Lung (tissue), 12 donors: ENCODE data around the gene PCDH8. TPM values are rescaled to one million over a fixed set of nuclear protein-coding genes. Genes with fewer than 3 reads are reported as not detected.

Experiments used
- ATAC-seq: fragments of 200-7000 bp; cut with Tn5 transposase; one replicate; pipeline ENCODE4 v1.9.1; 2020; ENCODE audit warnings: moderate number of reproducible peaks; ENCODE audit not compliant: insufficient read depth, low FRiP score
- DNase-seq, 3 donors: peaks; one replicate each; pipeline ENCODE4 v3.0.0-alpha.2; 2013 to 2017
- H3K27ac ChIP-seq, 2 donors: one replicate each; pipeline ENCODE4 v1.5.1; 2013; ENCODE audit warnings: mild to moderate bottlenecking in 2 of 2, moderate library complexity in 2 of 2, control low read depth in 1 of 2, inconsistent platforms in 1 of 2, low read depth in 1 of 2, low read length in 1 of 2
- H3K27me3 ChIP-seq, 3 donors: one replicate each; pipeline ENCODE4 v1.5.1; 2013; ENCODE audit warnings: low read length in 2 of 3; ENCODE audit not compliant: control insufficient read depth in 3 of 3, insufficient read depth in 3 of 3
- H3K36me3 ChIP-seq, 4 donors: one replicate each; pipeline ENCODE4 v1.5.1; 2013; ENCODE audit warnings: low read length in 4 of 4, mild to moderate bottlenecking in 1 of 4, moderate library complexity in 1 of 4; ENCODE audit not compliant: control insufficient read depth in 4 of 4, insufficient read depth in 4 of 4
- H3K4me1 ChIP-seq, 5 donors: one replicate each; pipeline ENCODE4 v1.5.1; 2013; ENCODE audit warnings: low read length in 5 of 5, mild to moderate bottlenecking in 2 of 5, moderate library complexity in 1 of 5; ENCODE audit not compliant: control insufficient read depth in 5 of 5, insufficient read depth in 5 of 5
- H3K4me3 ChIP-seq: one replicate; pipeline ENCODE4 v1.5.1; 2013; ENCODE audit warnings: mild to moderate bottlenecking, control low read depth, moderate library complexity
- H3K9ac ChIP-seq, 2 donors: one replicate each; pipeline ENCODE4 v1.5.1; 2013; ENCODE audit warnings: low read length in 2 of 2, control low read depth in 1 of 2; ENCODE audit not compliant: insufficient read depth in 1 of 2
- H3K9me3 ChIP-seq, 4 donors: one replicate each; pipeline ENCODE4 v1.5.1; 2013; ENCODE audit warnings: low read length in 3 of 4, mild to moderate bottlenecking in 1 of 4, moderate library complexity in 1 of 4; ENCODE audit not compliant: control insufficient read depth in 4 of 4, insufficient read depth in 3 of 4
- WGBS, 2 donors: extraction: QIAGEN DNeasy Blood & Tissue Kit; methylation state at CpG; one replicate each; pipeline ENCODE4 v1.1.7; 2013; 5-methylcytosine and 5-hydroxymethylcytosine counted together
- polyA plus RNA-seq, 2 donors: library from polyadenylated mRNA; stranded (reverse); fragments of 200-250 nt; gene quantifications; one replicate each; pipeline ENCODE4 v1.2.1, GENCODE V29; 2013
- total RNA-seq, 2 donors: library from RNA; depleted of rRNA in 1 of 2; stranded (reverse); fragments of >200 nt in 1 of 2; gene quantifications; one replicate each; pipeline ENCODE4 v1.2.1, GENCODE V29; 2014 to 2021
- TF ChIP-seq, protein P1 (sequence below): IDR thresholded peaks from 2 replicates; pipeline ENCODE4 v1.5.1; 2012; ENCODE audit warnings: mild to moderate bottlenecking; ENCODE audit errors: control extremely low read depth, extremely low read depth
- donor health status: control.
- donor health status: control.
- donor health status: Bipolar disorder and iron deficiency.
- donor health status: healthy.
- donor health status: DM: yes; HTN: yes; CAD: no.

Gene PCDH8
- total and polyA plus RNA-seq, 4 donors = 0.06 to 0.28 TPM; not detected in 2

DNA sequence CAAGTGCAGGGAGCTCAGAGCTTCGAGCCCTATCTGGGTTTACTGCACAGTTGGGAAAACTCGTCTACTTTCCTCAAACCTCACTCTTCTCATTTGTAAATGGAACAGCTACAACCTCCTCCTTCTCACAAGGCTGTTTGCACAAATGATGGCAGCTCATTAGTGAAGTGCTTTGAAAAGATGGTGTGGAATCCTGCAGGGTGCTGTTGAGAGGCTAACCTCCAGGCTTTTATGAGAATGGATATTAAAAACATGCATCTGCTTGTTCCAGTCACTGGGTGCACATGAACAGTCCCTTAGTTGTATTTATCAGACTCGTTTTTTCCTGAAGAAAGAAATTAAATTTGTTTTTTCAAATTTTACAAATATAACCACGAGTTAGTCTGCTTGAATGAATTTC, 36.6 kb downstream of the PCDH8 start:
- WGBS, 2 donors = 73 to 82% methylated on average over 4 of the region's 4 CpGs
- Histone ChIP-seq H3K4me1 (no peaks in the 10 kb centered on the region), H3K27ac (no peak overlapping the region), H3K9ac (no peak overlapping the region), H3K4me3 (no peak overlapping the region), H3K27me3 (no peaks in the 10 kb centered on the region), H3K36me3 (no peaks in the 10 kb centered on the region), H3K9me3 (no peaks in the 10 kb centered on the region)
- no peak for DNase-seq
- no peak for ATAC-seq
- TF ChIP-seq, protein P1, sequence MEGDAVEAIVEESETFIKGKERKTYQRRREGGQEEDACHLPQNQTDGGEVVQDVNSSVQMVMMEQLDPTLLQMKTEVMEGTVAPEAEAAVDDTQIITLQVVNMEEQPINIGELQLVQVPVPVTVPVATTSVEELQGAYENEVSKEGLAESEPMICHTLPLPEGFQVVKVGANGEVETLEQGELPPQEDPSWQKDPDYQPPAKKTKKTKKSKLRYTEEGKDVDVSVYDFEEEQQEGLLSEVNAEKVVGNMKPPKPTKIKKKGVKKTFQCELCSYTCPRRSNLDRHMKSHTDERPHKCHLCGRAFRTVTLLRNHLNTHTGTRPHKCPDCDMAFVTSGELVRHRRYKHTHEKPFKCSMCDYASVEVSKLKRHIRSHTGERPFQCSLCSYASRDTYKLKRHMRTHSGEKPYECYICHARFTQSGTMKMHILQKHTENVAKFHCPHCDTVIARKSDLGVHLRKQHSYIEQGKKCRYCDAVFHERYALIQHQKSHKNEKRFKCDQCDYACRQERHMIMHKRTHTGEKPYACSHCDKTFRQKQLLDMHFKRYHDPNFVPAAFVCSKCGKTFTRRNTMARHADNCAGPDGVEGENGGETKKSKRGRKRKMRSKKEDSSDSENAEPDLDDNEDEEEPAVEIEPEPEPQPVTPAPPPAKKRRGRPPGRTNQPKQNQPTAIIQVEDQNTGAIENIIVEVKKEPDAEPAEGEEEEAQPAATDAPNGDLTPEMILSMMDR = no peak

DNA sequence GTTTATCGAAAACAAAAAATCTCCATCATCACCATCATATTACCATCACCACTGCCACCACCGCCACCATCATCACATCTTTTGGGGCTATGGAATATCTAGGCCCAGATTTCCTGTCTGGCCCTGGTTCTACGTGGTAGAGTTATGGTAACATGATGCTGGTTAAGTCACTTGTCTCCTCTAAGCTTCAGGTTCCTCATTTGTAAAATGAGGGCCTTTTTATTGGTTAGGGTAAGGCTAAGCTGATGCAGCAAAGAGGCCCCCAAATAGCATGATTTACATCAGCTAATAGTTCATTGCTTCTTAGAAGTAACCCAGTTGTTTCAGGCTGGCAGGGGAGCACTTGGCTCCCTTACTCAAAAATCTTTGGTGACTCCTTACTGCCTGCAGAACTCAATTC, 37.9 kb downstream of the PCDH8 start:
- TF ChIP-seq, protein P1 = no peak
- no peak for DNase-seq
- WGBS, 2 donors = 72 to 81% methylated on average over 3 of the region's 3 CpGs
- no peak for ATAC-seq
- H3K4me1 ChIP-seq = no peaks in the 10 kb centered on the region
- no peak overlapping the region for H3K27ac ChIP-seq
- no peak overlapping the region for H3K9ac ChIP-seq
- no peaks in the 10 kb centered on the region for H3K27me3 ChIP-seq
- no peaks in the 10 kb centered on the region for H3K9me3 ChIP-seq
- H3K4me3 ChIP-seq = no peak overlapping the region
- no peaks in the 10 kb centered on the region for H3K36me3 ChIP-seq

DNA sequence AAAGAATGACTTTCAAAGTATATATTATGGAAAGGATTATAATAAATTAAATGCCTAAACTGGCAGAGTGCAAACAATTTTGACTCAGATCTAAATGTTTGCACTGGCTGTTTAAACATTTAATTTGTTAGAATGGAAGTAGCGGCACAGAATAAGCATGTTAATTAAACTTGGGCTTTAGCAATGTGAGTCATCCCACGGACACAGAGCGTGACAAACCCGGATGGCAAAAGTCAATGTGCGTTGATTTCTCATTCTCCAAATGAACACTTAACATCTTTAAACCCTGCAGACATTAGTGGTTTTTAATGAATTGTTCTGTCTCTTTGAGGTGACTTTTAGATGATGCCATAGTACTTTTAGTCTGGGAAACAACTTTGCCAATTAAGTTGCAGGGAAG, 38.4 kb downstream of the PCDH8 start:
- Histone ChIP-seq H3K4me3 (no peak overlapping the region), H3K9me3 (no peaks in the 10 kb centered on the region), H3K27me3 (no peaks in the 10 kb centered on the region), H3K9ac (no peak overlapping the region), H3K27ac (no peak overlapping the region), H3K36me3 (no peaks in the 10 kb centered on the region), H3K4me1 (no peaks in the 10 kb centered on the region)
- TF ChIP-seq, protein P1 = no peak
- ATAC-seq (no peak), DNase-seq (no peak)
- 65 to 90% methylated on average over 5 of the region's 5 CpGs for WGBS, 2 donors

DNA sequence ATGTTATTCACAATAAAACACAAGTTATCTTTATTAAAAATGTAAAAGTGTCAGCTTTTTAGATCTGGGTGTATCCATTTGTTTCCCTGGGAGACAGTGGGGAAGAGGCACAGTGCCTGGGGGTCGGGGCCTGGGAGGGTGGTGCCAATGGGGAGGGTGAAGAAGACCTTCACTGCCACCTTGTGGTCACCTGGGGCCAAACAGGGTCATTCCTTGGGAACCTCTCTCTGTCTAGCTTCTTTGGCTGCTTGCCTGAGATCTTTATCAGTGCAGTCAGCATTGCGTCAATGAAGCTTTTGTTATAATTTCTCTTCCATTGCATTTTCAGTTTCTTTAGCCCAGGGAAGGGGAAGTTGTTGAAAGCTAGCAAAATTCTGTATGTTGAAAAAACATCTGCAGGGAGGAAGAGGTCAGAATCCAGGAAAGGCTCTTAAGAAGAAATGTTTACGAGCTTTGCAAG, 39.1 kb downstream of the PCDH8 start:
- 5 to 8% methylated on average over 3 of the region's 3 CpGs for WGBS, 2 donors
- Histone ChIP-seq H3K4me1 (no peaks in the 10 kb centered on the region), H3K9ac (no peak overlapping the region), H3K9me3 (no peaks in the 10 kb centered on the region), H3K4me3 (no peak overlapping the region), H3K27ac (no peak overlapping the region), H3K36me3 (no peaks in the 10 kb centered on the region), H3K27me3 (no peaks in the 10 kb centered on the region)
- TF ChIP-seq, protein P1 = no peak
- ATAC-seq = no peak
- peak; percentile 56 to 84 (median 68) for DNase-seq
